PC-3 (cell line): ENCODE data around the gene DTD1. TPM values are rescaled to one million over a fixed set of nuclear protein-coding genes. Genes with fewer than 3 reads are reported as not detected.
A peak's percentile ranks its signal among the peaks of the same experiment; 100 is the strongest.

Experiments used
- ATAC-seq: fragments of 200-7000 bp; cut with Tn5 transposase; 2 replicates; pipeline ENCODE4 v1.9.1; 2020; ENCODE audit warnings: mild to moderate bottlenecking, moderate library complexity
- BruUV-seq: library from RNA; stranded (reverse); fragments of 400-500 nt; replicated peaks from 2 replicates; lab custom pipeline; 2021; lab: Mats Ljungman, UMichigan
- CTCF ChIA-PET: fragments of 300-600 bp; sonication (Branson Sonifier 250); formaldehyde crosslinking; loops from one replicate; lab custom pipeline; 2022; ENCODE audit warnings: antibody characterized with exemption; lab: Charles Lee
- POLR2A ChIA-PET: fragments of 300-600 bp; sonication (Branson Sonifier 250); formaldehyde crosslinking; loops from one replicate; lab custom pipeline; 2022; ENCODE audit warnings: antibody characterized with exemption; ENCODE audit not compliant: unreplicated experiment; lab: Charles Lee
- DNase-seq: peaks from one replicate; pipeline ENCODE4 v3.0.0-alpha.2; 2015
- H2AFZ ChIP-seq: fragments of 300-600 bp; sonication (generic); 2 replicates; pipeline ENCODE4 v1.6.0; 2016; ENCODE audit warnings: antibody characterized with exemption, low read length
- H3F3A ChIP-seq: fragments of 300-600 bp; sonication (generic); one replicate; pipeline ENCODE4 v1.6.0; 2017; ENCODE audit warnings: antibody characterized with exemption, low read length, control low read depth, mild to moderate bottlenecking; ENCODE audit not compliant: unreplicated experiment
- H3K27ac ChIP-seq: fragments of 300-600 bp; sonication (generic); 2 replicates; pipeline ENCODE4 v1.5.1; 2016; ENCODE audit warnings: mild to moderate bottlenecking, low read length
- H3K27me3 ChIP-seq: fragments of 300-600 bp; sonication (generic); 2 replicates; pipeline ENCODE4 v1.6.1; 2016; ENCODE audit warnings: low read length, mixed read lengths
- H3K36me3 ChIP-seq: fragments of 300-600 bp; sonication (generic); 2 replicates; pipeline ENCODE4 v1.6.1; 2016; ENCODE audit warnings: low read depth, mixed run types, low read length, mixed read lengths
- H3K4me1 ChIP-seq: fragments of 300-600 bp; sonication (generic); 2 replicates; pipeline ENCODE4 v1.5.1; 2016; ENCODE audit warnings: low read length; ENCODE audit not compliant: insufficient read depth
- H3K4me2 ChIP-seq: fragments of 300-600 bp; sonication (generic); 2 replicates; pipeline ENCODE4 v1.6.0; 2016; ENCODE audit warnings: low read length
- H3K4me3 ChIP-seq: fragments of 300-600 bp; sonication (generic); 2 replicates; pipeline ENCODE4 v1.5.1; 2016; ENCODE audit warnings: mild to moderate bottlenecking, low read length, mixed read lengths
- H3K79me2 ChIP-seq: fragments of 300-600 bp; sonication (generic); 2 replicates; pipeline ENCODE4 v1.6.1; 2017; ENCODE audit warnings: low read length, mixed read lengths
- H3K9ac ChIP-seq: fragments of 300-600 bp; sonication (generic); 2 replicates; pipeline ENCODE4 v1.6.0; 2016; ENCODE audit warnings: mild to moderate bottlenecking, low read length
- H3K9me2 ChIP-seq: fragments of 300-600 bp; sonication (generic); replicated peaks from 2 replicates; pipeline ENCODE4 v1.6.1; 2016; ENCODE audit warnings: mixed run types, low read length, mixed read lengths
- H3K9me3 ChIP-seq: fragments of 300-600 bp; sonication (generic); 2 replicates; pipeline ENCODE4 v1.6.1; 2016; ENCODE audit warnings: low read length, mixed read lengths
- H4K20me1 ChIP-seq: fragments of 300-600 bp; sonication (generic); 2 replicates; pipeline ENCODE4 v1.6.1; 2016; ENCODE audit warnings: low read length, mixed read lengths
- EZH2 ChIP-seq: fragments of 300-600 bp; sonication (generic); IDR thresholded peaks from one replicate; pipeline ENCODE4 v1.6.1; 2017; ENCODE audit warnings: antibody characterized with exemption, mild to moderate bottlenecking, low read length; ENCODE audit not compliant: unreplicated experiment
- EZH2phosphoT487 ChIP-seq: fragments of 300-600 bp; sonication (generic); IDR thresholded peaks from 2 replicates; pipeline ENCODE4 v1.6.1; 2018; ENCODE audit warnings: mild to moderate bottlenecking, antibody characterized with exemption, low read length, borderline replicate concordance
- intact Hi-C: fragments of 100-400 bp; cut with micrococcal nuclease; formaldehyde crosslinking; loops from 2 replicates; pipeline ENCODE4 v1.9.0; 2023
- total RNA-seq: library from RNA; depleted of rRNA; stranded (reverse); fragments of >200 nt; gene quantifications from 2 replicates; pipeline ENCODE4 v1.2.3, GENCODE V29; 2014
- TF ChIP-seq, protein P1 (sequence below): fragments of 300-600 bp; sonication (generic); conservative IDR thresholded peaks from 2 replicates; pipeline ENCODE4 v1.5.1; 2017; ENCODE audit warnings: antibody characterized with exemption, low read depth, mild to moderate bottlenecking, low read length

DTD1 gene
- total RNA-seq, 1 experiment from 2014 or later, result 124 TPM

DNA sequence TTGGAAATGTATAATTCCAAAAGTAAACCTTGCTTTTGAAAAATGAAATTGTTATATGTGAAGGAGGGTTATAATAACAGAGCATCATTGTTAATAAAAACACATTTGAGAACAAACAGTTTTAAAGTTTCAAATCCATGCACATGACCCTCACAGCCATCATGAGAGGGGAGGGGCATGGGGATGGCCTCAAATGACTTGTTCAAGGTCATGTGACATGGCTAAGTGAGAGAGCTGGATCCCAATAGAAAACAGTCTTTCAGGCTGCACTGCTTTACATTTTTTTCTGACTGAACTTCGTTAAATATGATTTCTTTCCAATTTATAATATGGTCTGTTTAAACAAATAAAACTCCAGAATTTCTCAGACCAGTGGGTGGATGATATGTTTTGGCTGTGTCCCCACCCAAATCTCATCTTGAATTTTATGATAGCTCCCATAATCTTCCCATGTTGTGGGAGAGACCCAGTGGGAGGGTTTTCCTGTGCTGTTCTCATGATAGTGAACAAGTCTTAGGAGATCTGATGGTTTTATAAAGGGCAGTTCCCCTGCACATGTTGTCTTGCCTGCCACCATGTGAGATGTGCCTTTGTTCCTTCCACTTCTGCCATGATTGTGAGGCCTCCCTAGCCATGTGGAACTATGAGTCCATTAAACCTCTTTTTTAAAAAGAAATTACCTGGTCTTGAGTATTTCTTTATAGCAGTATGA lies 66.0 kb downstream of the DTD1 start:
- H3K4me2 ChIP-seq, result no peak overlapping the region
- intact Hi-C loops, result no loop called here
- CTCF ChIA-PET, result no interaction called here

DNA sequence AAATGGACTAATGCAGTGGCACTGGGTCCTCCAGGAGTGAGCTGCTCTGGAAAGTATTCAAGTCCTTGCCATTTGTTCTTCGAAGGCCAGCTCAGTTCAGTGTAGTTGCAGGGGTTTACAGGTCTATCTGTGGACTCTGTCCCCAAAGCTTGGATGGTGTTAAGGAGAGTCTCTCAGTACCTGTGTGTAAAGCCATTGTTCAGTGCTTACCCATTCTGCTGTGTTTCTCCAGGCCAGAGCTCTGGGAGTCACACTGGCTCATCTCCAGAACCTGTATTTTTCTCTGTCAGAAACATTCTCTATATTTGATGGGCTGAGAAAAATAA lies 66.6 kb downstream of the DTD1 start:
- Histone ChIP-seq H3K27me3 (no peaks in the 10 kb centered on the region), H2AFZ (no peak overlapping the region), H3K36me3 (no peaks in the 10 kb centered on the region), H3K9me2 (no peaks in the 10 kb centered on the region), H3K4me3 (no peak overlapping the region), H3K79me2 (no peaks in the 10 kb centered on the region), H4K20me1 (no peaks in the 10 kb centered on the region), H3F3A (no peaks in the 10 kb centered on the region), H3K27ac (no peak overlapping the region), H3K9ac (no peak overlapping the region), H3K4me1 (0 out of 2 replicates have a peak, but pooled peaks cover 2% of the 10 kb centered on the region), H3K4me2 (no peak overlapping the region), H3K9me3 (no peaks in the 10 kb centered on the region)
- POLR2A ChIA-PET, result no interaction called here
- no peak; the same call in 1 of the 2 replicates for ATAC-seq
- no peak for TF ChIP-seq EZH2
- TF ChIP-seq EZH2phosphoT487, result no peak
- no TSS peak for BruUV-seq
- intact Hi-C loops, result no loop called here
- CTCF ChIA-PET, result no interaction called here
- DNase-seq, result no peak

More for the DNA sequence above, 66.0 kb downstream of the DTD1 start:
- POLR2A ChIA-PET, result interaction anchor here (0.6 kb wide), 1 partner anchor 198 kb away, joined by 3 read pairs; no protein-coding TSS in a partner anchor
- no peak overlapping the region for H3K27ac ChIP-seq
- no peaks in the 10 kb centered on the region for H3K36me3 ChIP-seq
- no peak overlapping the region for H2AFZ ChIP-seq
- H3K79me2 ChIP-seq, result no peaks in the 10 kb centered on the region
- no peaks in the 10 kb centered on the region for H4K20me1 ChIP-seq
- TF ChIP-seq, protein P1, sequence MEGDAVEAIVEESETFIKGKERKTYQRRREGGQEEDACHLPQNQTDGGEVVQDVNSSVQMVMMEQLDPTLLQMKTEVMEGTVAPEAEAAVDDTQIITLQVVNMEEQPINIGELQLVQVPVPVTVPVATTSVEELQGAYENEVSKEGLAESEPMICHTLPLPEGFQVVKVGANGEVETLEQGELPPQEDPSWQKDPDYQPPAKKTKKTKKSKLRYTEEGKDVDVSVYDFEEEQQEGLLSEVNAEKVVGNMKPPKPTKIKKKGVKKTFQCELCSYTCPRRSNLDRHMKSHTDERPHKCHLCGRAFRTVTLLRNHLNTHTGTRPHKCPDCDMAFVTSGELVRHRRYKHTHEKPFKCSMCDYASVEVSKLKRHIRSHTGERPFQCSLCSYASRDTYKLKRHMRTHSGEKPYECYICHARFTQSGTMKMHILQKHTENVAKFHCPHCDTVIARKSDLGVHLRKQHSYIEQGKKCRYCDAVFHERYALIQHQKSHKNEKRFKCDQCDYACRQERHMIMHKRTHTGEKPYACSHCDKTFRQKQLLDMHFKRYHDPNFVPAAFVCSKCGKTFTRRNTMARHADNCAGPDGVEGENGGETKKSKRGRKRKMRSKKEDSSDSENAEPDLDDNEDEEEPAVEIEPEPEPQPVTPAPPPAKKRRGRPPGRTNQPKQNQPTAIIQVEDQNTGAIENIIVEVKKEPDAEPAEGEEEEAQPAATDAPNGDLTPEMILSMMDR, result no peak
- no peak for TF ChIP-seq EZH2phosphoT487
- no peak for TF ChIP-seq EZH2
- DNase-seq (no peak), ATAC-seq (no peak)
- 0 out of 2 replicates have a peak, but pooled peaks cover 5% of the 10 kb centered on the region for H3K4me1 ChIP-seq
- no peak overlapping the region for H3K9ac ChIP-seq
- no peak overlapping the region for H3K4me3 ChIP-seq
- H3K9me2 ChIP-seq, result no peaks in the 10 kb centered on the region
- no peaks in the 10 kb centered on the region for H3F3A ChIP-seq
- no TSS peak for BruUV-seq
- no peaks in the 10 kb centered on the region for H3K27me3 ChIP-seq
- no peaks in the 10 kb centered on the region for H3K9me3 ChIP-seq

DNA sequence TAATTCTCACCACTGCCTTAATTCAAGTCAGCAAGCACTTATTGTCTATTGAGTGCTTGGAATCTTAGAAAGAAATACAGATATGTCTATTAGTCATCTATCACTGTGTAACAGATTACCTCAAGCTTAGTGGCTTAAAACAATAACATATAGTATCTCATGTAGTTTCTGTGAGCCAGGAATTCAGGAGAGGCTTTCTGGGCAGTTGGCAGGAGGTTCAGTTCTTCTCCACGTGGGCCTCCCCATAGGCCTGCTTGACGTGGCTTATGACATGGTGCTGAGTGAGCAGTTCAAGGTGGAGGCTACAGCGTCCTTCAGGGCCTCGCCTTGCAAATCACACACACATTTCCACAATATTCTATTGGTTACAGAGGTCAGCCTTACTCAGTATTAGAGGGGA lies 69.7 kb downstream of the DTD1 start:
- DNase-seq, result no peak
- H4K20me1 ChIP-seq, result no peaks in the 10 kb centered on the region
- no peak overlapping the region for H3K4me2 ChIP-seq
- POLR2A ChIA-PET, result no interaction called here
- no peak overlapping the region for H3K27ac ChIP-seq
- CTCF ChIA-PET, result no interaction called here
- TF ChIP-seq EZH2phosphoT487, result no peak
- TF ChIP-seq, protein P1, result no peak
- no peak for TF ChIP-seq EZH2
- H3K9ac ChIP-seq, result no peak overlapping the region
- H3K36me3 ChIP-seq, result no peaks in the 10 kb centered on the region
- no peaks in the 10 kb centered on the region for H3K4me1 ChIP-seq
- no peaks in the 10 kb centered on the region for H3F3A ChIP-seq
- no peak overlapping the region for H2AFZ ChIP-seq
- no peak overlapping the region for H3K4me3 ChIP-seq
- no TSS peak for BruUV-seq
- H3K9me3 ChIP-seq, result no peaks in the 10 kb centered on the region
- H3K9me2 ChIP-seq, result no peaks in the 10 kb centered on the region
- 0 out of 2 replicates have a peak, but pooled peaks have one; percentile 13 for ATAC-seq
- no peaks in the 10 kb centered on the region for H3K27me3 ChIP-seq
- H3K79me2 ChIP-seq, result no peaks in the 10 kb centered on the region
- intact Hi-C loops, result no loop called here
